Caco-2 (cell line): ENCODE data around the gene ADAMTS15. TPM values are rescaled to one million over a fixed set of nuclear protein-coding genes. Genes with fewer than 3 reads are reported as not detected.

Experiments used
- BruUV-seq: library from RNA; stranded (reverse); fragments of 400-500 nt; replicated peaks from 2 replicates; lab custom pipeline; 2021; lab: Mats Ljungman, UMichigan
- CTCF ChIA-PET: fragments of 300-600 bp; sonication (Branson Sonifier 250); formaldehyde crosslinking; loops from one replicate; lab custom pipeline; 2022; ENCODE audit warnings: antibody characterized with exemption; lab: Charles Lee
- POLR2A ChIA-PET: fragments of 300-600 bp; sonication (Branson Sonifier 250); formaldehyde crosslinking; loops from one replicate; lab custom pipeline; 2022; ENCODE audit warnings: antibody characterized with exemption; lab: Charles Lee
- DNase-seq, 2 experiments: peaks; one replicate each; pipeline versions ENCODE4 v3.0.0 to v3.0.0-alpha.2; 2020 to 2022
- H3K27me3 ChIP-seq: replicated peaks from 2 replicates; pipeline ENCODE4 v1.6.0; 2011; ENCODE audit warnings: low read length; ENCODE audit not compliant: control insufficient read depth, insufficient read depth
- H3K36me3 ChIP-seq: 2 replicates; pipeline ENCODE4 v1.5.1; 2011; ENCODE audit warnings: low read length; ENCODE audit not compliant: control insufficient read depth, insufficient read depth
- H3K4me1 ChIP-seq: fragments of 250-450 bp; sonication (Bioruptor Pico); 2 replicates; pipeline ENCODE4 v1.5.1; 2020; ENCODE audit warnings: mild to moderate bottlenecking
- H3K4me3 ChIP-seq: 2 replicates; pipeline ENCODE4 v1.5.1; 2011; ENCODE audit warnings: low read depth, mild to moderate bottlenecking, control low read depth, low read length
- H3K9me3 ChIP-seq: fragments of 250-450 bp; sonication (Bioruptor Pico); 2 replicates; pipeline ENCODE4 v1.5.1; 2020; ENCODE audit warnings: mild to moderate bottlenecking, moderate library complexity
- H3K27ac Mint-ChIP-seq: one replicate; pipeline ENCODE4 v1.8.0; 2022; ENCODE audit warnings: mixed read lengths; ENCODE audit not compliant: unreplicated experiment
- H3K27me3 Mint-ChIP-seq: one replicate; pipeline ENCODE4 v1.8.0; 2022; ENCODE audit warnings: mixed read lengths; ENCODE audit not compliant: insufficient read depth, unreplicated experiment
- H3K36me3 Mint-ChIP-seq: one replicate; pipeline ENCODE4 v1.8.0; 2022; ENCODE audit warnings: mild to moderate bottlenecking, mixed read lengths; ENCODE audit not compliant: insufficient read depth, unreplicated experiment
- H3K4me1 Mint-ChIP-seq: one replicate; pipeline ENCODE4 v1.8.0; 2022; ENCODE audit warnings: low read depth, mixed read lengths; ENCODE audit not compliant: unreplicated experiment
- H3K4me3 Mint-ChIP-seq: one replicate; pipeline ENCODE4 v1.8.0; 2022; ENCODE audit warnings: mild to moderate bottlenecking, moderate library complexity, mixed read lengths; ENCODE audit not compliant: unreplicated experiment
- H3K9me3 Mint-ChIP-seq: one replicate; pipeline ENCODE4 v1.8.0; 2022; ENCODE audit warnings: mixed read lengths; ENCODE audit not compliant: unreplicated experiment
- intact Hi-C: fragments of 100-400 bp; cut with micrococcal nuclease; formaldehyde crosslinking; loops from one replicate; pipeline ENCODE4 v1.10.0; 2022; ENCODE audit not compliant: unreplicated experiment
- total RNA-seq: library from RNA; stranded (reverse); gene quantifications from 2 replicates; pipeline ENCODE4 v1.2.3, GENCODE V29; 2022
- TF ChIP-seq, protein P1 (sequence below), 2 experiments: fragments of 200-600 bp in 1 of 2; IDR thresholded peaks; 1 replicate in 1 of 2; 2 replicates in 1 of 2; pipeline versions ENCODE4 v1.5.1 to v1.8.0; 2011 to 2022; ENCODE audit warnings: antibody characterized with exemption in 1 of 2, control low read depth in 1 of 2, inconsistent platforms in 1 of 2, low read depth in 1 of 2, low read length in 1 of 2, mild to moderate bottlenecking in 1 of 2, moderate library complexity in 1 of 2; ENCODE audit not compliant: insufficient read depth in 1 of 2, severe bottlenecking in 1 of 2, unreplicated experiment in 1 of 2

The ADAMTS15 gene
- total RNA-seq, 1 experiment from 2014 or later = 0.20 TPM

- Histone ChIP-seq H3K36me3 (no peaks in the 10 kb centered on the region), H3K27me3 (no peaks in the 10 kb centered on the region; the same call in none of the 2 replicates), H3K9me3 (no peaks in the 10 kb centered on the region), H3K4me1 (no peaks in the 10 kb centered on the region), H3K4me3 (no peak overlapping the region)
- no peak for DNase-seq
- Mint-ChIP-seq H3K9me3 (no peaks in the 10 kb centered on the region), H3K4me3 (no peak overlapping the region), H3K27ac (no peak overlapping the region), H3K4me1 (no peaks in the 10 kb centered on the region), H3K27me3 (peaks cover 13% of the 10 kb centered on the region), H3K36me3 (no peaks in the 10 kb centered on the region)
- TF ChIP-seq, protein P1, sequence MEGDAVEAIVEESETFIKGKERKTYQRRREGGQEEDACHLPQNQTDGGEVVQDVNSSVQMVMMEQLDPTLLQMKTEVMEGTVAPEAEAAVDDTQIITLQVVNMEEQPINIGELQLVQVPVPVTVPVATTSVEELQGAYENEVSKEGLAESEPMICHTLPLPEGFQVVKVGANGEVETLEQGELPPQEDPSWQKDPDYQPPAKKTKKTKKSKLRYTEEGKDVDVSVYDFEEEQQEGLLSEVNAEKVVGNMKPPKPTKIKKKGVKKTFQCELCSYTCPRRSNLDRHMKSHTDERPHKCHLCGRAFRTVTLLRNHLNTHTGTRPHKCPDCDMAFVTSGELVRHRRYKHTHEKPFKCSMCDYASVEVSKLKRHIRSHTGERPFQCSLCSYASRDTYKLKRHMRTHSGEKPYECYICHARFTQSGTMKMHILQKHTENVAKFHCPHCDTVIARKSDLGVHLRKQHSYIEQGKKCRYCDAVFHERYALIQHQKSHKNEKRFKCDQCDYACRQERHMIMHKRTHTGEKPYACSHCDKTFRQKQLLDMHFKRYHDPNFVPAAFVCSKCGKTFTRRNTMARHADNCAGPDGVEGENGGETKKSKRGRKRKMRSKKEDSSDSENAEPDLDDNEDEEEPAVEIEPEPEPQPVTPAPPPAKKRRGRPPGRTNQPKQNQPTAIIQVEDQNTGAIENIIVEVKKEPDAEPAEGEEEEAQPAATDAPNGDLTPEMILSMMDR (IDR thresholded peaks at IDR 0.05; ENCODE audit: insufficient read depth in 1 of 2, low read depth in 1 of 2, low read length in 1 of 2, severe bottlenecking in 1 of 2, unreplicated experiment in 1 of 2) = no peak
- intact Hi-C loops = no loop called here
- POLR2A ChIA-PET = no interaction called here
- CTCF ChIA-PET = interaction anchor here (1.1 kb wide), 1 partner anchor 14 kb away, joined by 3 read pairs; no protein-coding TSS in a partner anchor
- BruUV-seq = no TSS peak
These were observed 31.5 kb upstream of the ADAMTS15 start for GRCh38 chr11:130416906-130417305.

DNA sequence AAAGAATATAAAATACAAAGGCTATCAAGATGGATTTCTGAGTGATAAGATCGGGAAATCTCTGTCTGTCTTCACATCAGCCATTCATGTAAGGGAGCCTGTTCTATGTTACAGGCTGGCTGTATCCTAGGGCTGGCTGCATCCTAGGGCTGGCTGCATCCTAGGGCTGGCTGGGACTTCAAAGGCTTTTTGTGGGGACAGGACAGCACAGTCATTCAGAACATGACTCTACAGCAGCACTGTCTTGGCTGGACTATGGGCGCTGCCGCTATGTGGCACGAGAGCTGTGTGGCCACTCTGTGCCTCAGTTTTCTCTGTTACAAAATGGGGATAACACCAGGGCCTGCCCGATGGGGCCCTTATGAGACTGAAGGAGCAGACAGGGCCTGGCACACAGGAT lies 30.2 kb upstream of the ADAMTS15 start:
- Histone ChIP-seq H3K4me1 (no peaks in the 10 kb centered on the region), H3K4me3 (no peak overlapping the region), H3K36me3 (no peaks in the 10 kb centered on the region), H3K27me3 (peaks cover 2% of the 10 kb centered on the region), H3K9me3 (no peaks in the 10 kb centered on the region)
- TF ChIP-seq, protein P1 (IDR thresholded peaks at IDR 0.05; ENCODE audit: insufficient read depth in 1 of 2, low read depth in 1 of 2, low read length in 1 of 2, severe bottlenecking in 1 of 2, unreplicated experiment in 1 of 2) = no peak
- Mint-ChIP-seq H3K4me3 (no peak overlapping the region), H3K9me3 (no peaks in the 10 kb centered on the region), H3K4me1 (no peaks in the 10 kb centered on the region), H3K36me3 (no peaks in the 10 kb centered on the region), H3K27me3 (peaks cover 19% of the 10 kb centered on the region), H3K27ac (no peak overlapping the region)
- intact Hi-C loops = no loop called here
- CTCF ChIA-PET = interaction anchor here (0.7 to 1.1 kb wide), 3 partner anchors 108 to 430 kb away, joined by 3 to 5 read pairs (median 5); no protein-coding TSS in a partner anchor
- BruUV-seq = no TSS peak
- POLR2A ChIA-PET = no interaction called here
- DNase-seq = no peak

- TF ChIP-seq, protein P1 (IDR thresholded peaks at IDR 0.05; ENCODE audit: insufficient read depth in 1 of 2, low read depth in 1 of 2, low read length in 1 of 2, severe bottlenecking in 1 of 2, unreplicated experiment in 1 of 2) = no peak
- Histone ChIP-seq H3K9me3 (no peaks in the 10 kb centered on the region), H3K27me3 (peaks cover 2% of the 10 kb centered on the region), H3K4me3 (no peak overlapping the region), H3K4me1 (no peaks in the 10 kb centered on the region), H3K36me3 (no peaks in the 10 kb centered on the region)
- CTCF ChIA-PET = interaction anchor here (1.1 kb wide), 1 partner anchor 206 kb away, joined by 3 read pairs; no protein-coding TSS in a partner anchor
- BruUV-seq = no TSS peak
- Mint-ChIP-seq H3K9me3 (no peaks in the 10 kb centered on the region), H3K36me3 (no peaks in the 10 kb centered on the region), H3K4me1 (no peaks in the 10 kb centered on the region), H3K4me3 (no peak overlapping the region), H3K27ac (no peak overlapping the region), H3K27me3 (peaks cover 18% of the 10 kb centered on the region)
- DNase-seq = no peak
- intact Hi-C loops = no loop called here
- POLR2A ChIA-PET = no interaction called here
These were observed 29.7 kb upstream of the ADAMTS15 start for GRCh38 chr11:130418756-130419155.
